ENCODE measurements around the gene NAPSA. TPM values are rescaled to one million over a fixed set of nuclear protein-coding genes. Genes with fewer than 3 reads are reported as not detected.

The NAPSA gene
- total RNA-seq, 1 donor from 2014 or later = 3.3 TPM

DNA sequence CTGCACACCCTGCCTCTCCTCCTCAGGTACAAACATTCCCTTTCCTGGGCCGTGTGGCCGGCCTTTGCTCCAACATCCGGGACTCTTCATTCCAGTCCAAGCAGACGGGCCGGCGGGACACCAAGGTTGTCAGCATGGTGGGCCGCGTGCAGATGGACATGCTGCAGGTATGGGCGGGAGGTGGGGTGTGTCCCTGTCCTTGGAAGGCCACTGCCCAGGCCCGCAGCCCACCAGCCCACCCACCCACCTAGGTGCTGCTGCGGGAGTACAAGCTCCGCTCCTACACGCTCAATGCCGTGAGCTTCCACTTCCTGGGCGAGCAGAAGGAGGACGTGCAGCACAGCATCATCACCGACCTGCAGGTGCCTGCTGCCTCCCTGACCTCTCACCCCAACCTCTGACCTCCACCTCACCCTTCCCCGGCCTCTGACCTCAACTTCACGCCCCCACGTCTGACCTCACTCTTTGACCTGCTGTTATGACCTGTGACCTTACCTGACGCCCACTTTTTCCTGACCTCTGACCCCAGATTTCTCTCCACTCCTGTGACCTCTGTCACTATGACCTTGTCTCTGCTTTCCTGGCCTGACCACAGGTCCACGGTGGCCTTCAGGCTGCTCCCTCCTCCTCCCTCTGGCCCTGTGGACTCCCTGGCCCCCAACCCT is 40.8 kb upstream of the NAPSA start:
- TF ChIP-seq, protein P1, sequence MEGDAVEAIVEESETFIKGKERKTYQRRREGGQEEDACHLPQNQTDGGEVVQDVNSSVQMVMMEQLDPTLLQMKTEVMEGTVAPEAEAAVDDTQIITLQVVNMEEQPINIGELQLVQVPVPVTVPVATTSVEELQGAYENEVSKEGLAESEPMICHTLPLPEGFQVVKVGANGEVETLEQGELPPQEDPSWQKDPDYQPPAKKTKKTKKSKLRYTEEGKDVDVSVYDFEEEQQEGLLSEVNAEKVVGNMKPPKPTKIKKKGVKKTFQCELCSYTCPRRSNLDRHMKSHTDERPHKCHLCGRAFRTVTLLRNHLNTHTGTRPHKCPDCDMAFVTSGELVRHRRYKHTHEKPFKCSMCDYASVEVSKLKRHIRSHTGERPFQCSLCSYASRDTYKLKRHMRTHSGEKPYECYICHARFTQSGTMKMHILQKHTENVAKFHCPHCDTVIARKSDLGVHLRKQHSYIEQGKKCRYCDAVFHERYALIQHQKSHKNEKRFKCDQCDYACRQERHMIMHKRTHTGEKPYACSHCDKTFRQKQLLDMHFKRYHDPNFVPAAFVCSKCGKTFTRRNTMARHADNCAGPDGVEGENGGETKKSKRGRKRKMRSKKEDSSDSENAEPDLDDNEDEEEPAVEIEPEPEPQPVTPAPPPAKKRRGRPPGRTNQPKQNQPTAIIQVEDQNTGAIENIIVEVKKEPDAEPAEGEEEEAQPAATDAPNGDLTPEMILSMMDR (conservative IDR thresholded peaks at IDR 0.05; ENCODE audit: low read depth, low read length) = no peak

DNA sequence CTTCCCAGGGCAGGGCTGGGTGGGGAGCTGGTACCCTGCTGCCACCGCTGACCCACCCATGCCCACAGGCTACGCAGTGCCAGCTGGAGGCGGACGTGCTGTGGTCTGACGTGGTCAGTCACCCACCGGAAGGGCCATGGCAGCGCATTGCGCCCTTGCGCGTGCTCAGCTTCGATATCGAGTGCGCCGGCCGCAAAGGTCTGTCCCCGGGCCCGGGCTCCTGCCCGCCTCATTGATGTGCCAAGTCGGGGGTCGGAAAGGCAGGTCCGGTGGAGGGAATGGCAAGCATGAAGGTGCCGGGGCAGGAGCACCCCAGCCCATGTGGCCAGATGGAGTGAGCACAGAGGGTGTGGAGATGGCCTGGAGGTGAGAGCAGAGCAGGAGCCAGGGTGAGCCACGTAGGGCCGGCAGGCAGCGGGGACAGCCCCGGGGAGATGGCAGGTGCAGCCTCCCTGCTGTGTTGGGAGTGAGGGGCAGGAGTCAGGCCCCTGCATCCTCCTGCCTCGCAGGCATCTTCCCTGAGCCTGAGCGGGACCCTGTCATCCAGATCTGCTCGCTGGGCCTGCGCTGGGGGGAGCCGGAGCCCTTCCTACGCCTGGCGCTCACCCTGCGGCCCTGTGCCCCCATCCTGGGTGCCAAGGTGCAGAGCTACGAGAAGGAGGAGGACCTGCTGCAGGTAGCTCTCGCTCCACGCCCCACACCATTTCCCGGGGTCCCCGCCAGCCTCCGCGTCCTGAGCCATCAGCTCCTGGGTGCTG is 37.3 kb upstream of the NAPSA start:
- TF ChIP-seq, protein P1 (conservative IDR thresholded peaks at IDR 0.05; ENCODE audit: low read depth, low read length) = no peak
- H3K4me3 ChIP-seq (ENCODE audit: low read depth, low read length) = no peak overlapping the region
- no peak for DNase-seq (ENCODE audit: low read depth)

More for the DNA sequence above, 40.8 kb upstream of the NAPSA start:
- no peak overlapping the region for H3K4me3 ChIP-seq (ENCODE audit: low read depth, low read length)
- DNase-seq (ENCODE audit: low read depth) = no peak

DNA sequence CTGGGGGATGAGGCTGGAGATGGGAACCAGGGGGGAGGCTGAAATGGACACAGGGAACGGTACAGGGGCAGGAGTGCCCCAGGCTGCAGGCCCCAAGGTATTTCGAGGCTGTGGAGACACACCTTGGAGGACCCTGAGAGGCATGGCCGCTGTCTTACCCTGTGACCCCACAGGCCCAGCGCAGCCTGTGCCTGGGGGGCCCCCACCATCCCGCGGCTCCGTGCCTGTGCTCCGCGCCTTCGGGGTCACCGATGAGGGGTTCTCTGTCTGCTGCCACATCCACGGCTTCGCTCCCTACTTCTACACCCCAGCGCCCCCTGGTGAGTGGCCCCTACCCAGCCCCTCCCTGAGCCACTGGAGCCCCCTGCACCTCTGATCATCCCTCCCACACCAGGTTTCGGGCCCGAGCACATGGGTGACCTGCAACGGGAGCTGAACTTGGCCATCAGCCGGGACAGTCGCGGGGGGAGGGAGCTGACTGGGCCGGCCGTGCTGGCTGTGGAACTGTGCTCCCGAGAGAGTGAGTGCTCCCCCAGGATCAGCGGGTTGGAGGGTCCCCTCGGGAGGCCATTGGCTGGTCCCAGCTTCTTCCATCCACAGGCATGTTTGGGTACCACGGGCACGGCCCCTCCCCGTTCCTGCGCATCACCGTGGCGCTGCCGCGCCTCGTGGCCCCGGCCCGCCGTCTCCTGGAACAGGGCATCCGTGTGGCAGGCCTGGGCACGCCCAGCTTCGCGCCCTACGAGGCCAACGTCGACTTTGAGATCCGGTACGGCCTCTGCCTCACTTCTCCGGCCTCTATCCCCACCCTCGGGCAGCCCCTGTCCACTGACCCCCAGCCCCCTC is 36.4 kb upstream of the NAPSA start:
- no peak for DNase-seq (ENCODE audit: low read depth)
- no peak overlapping the region for H3K4me3 ChIP-seq (ENCODE audit: low read depth, low read length)
- TF ChIP-seq, protein P1 (conservative IDR thresholded peaks at IDR 0.05; ENCODE audit: low read depth, low read length) = no peak

DNA sequence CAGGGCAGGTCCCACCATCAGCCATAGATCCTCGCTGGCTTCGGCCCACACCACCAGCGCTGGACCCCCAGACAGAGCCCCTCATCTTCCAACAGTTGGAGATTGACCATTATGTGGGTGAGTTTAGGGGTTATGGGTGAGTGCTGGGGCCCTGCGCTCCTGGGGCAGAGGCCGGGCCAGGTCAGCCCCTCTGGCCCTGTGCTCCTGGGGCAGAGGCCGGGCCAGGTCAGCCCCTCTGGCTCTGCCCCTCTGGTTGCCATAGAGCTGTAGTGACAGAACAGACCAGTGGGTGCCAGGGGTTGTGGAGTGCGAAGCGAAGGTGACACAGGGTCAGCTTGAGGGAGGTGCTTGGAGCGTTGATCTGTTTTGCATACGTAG is 33.9 kb upstream of the NAPSA start:
- TF ChIP-seq, protein P1 (conservative IDR thresholded peaks at IDR 0.05; ENCODE audit: low read depth, low read length) = no peak
- no peak overlapping the region for H3K4me3 ChIP-seq (ENCODE audit: low read depth, low read length)
- no peak for DNase-seq (ENCODE audit: low read depth)

DNA sequence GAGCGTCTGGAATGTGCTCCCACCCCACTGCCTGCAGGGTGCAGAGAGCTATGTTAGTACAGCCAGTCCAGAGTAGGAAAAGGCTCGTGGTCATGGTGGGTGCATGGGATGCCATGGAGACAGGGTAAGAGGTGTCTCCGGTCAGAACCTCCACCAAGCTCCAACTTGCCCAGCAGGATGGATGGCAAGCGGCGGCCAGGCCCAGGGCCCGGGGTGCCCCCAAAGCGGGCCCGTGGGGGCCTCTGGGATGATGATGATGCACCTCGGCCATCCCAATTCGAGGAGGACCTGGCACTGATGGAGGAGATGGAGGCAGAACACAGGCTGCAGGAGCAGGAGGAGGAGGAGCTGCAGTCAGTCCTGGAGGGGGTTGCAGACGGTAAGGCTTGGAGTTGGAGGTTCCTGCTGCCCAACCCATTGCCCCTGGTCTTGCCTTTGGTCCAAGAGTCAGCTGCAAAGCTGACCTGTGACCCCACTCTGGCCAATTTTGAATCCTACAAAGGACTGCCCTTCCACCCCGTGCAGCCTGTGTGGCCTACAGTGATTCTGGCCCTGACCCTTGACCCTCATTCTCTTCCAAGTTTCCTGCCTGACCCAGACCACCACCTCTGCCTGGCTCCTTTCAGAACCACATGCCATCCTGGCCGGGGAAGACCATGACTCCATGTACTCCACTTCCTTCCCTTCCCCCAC is 33.4 kb upstream of the NAPSA start:
- TF ChIP-seq, protein P1 (conservative IDR thresholded peaks at IDR 0.05; ENCODE audit: low read depth, low read length) = no peak
- no peak for DNase-seq (ENCODE audit: low read depth)
- H3K4me3 ChIP-seq (ENCODE audit: low read depth, low read length) = no peak overlapping the region

DNA sequence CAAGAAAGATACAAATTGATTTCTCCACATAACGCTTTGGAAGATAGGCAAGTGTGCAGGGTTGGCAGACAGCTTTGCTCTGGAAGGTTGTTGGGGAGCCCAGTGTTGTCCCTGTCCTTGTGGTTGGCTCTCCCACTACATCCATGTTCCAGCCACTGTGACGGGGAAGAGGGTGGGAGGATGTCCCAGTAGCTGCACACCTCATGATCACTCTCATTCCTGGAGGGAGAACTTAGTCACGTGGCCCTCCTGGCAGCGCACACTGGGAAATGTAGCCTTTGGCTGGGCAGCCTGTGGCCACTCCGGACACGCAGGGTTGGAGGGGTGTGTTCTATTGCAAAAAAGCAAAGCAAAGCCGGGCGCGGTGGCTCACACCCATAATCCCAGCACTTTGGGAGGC is 28.6 kb upstream of the NAPSA start:
- DNase-seq (ENCODE audit: low read depth) = no peak
- TF ChIP-seq, protein P1 (conservative IDR thresholded peaks at IDR 0.05; ENCODE audit: low read depth, low read length) = no peak
- H3K4me3 ChIP-seq (ENCODE audit: low read depth, low read length) = no peak overlapping the region
